ENCODE data around the gene BTBD9.
"Not testable (repeated sequence)": the region's sequence is repeated elsewhere in the genome, so short reads cannot be mapped to it uniquely, and the experiment has no call there.

BTBD9 gene

GRCh38 chr6:38429546-38429945, 210.2 kb downstream of the BTBD9 start:
- DNase-seq (ENCODE audit: low spot score), result no peak

DNA sequence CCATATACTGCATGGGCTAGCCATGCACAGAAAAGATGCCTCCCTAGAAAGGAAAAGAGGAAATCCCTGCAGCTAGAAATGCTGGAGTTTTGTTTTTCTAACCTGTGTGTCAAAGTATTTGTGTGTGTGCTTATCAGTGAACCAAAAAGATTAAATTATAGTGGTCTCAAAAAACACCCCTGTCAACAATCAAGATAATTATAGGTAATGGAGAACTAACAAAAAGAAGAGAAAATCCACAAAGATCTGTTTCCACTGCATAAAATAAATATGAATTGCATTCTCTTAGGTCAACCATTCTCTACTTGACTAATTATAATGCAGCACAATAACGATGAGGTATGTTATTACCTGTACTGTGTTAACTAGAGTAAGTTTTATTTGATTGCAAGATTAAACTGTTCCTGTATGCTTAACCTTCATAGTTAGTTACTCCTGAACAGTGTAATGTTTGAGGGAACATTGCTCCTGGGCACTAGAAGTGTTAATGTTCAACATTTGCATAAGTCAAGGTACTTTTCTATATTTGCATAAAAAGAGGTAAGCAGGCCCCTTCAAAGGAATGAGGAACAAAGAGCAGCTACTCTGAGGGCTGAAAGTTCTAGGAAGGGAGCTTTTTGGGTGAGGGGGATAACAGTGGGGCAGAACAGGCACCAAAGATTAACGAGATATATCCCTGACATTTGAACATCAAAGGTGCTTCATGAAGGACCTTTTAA, 212.1 kb downstream of the BTBD9 start:
- no peak for DNase-seq (ENCODE audit: low spot score)

- not testable (repeated sequence) for DNase-seq (ENCODE audit: low spot score)
These were observed 213.8 kb downstream of the BTBD9 start for GRCh38 chr6:38425788-38426488.

DNA sequence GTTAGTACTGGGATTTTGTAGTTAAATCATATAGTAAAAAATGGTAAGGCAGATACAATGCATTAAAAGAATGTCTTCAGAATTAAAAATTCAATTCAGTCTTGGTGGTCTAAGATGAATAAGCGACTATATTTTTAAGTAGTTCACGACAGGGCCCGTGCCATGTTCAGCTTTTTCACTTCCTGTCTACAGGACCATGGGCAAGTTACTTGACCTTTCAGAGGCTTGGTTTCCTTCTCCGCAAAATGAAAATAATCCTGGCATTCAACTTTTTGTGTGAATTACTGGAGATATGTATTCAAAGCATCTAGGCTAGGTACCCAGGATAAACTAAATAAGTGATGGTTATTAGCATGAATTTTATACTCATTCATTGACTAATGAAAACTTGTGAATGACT, 216.0 kb downstream of the BTBD9 start:
- no peak for DNase-seq (ENCODE audit: low spot score)

DNA sequence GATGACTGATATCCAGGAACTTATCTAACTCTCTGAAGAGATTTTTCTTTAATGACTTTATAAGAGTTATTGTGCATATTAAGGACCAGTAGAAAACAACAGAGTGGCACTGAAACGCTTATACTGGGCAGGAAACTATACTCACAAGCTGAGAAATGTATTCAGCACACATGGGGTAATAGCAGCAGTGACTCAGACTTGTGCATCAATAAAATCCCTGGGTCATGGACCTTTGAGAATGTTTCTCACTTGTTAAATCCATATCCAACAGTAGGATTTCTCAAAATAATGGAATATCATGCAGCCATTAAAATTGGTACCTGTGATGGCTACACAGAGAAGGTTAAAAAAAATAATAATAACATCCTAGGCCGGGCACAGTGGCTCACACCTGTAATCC, 219.5 kb downstream of the BTBD9 start:
- DNase-seq (ENCODE audit: low spot score), result no peak

DNA sequence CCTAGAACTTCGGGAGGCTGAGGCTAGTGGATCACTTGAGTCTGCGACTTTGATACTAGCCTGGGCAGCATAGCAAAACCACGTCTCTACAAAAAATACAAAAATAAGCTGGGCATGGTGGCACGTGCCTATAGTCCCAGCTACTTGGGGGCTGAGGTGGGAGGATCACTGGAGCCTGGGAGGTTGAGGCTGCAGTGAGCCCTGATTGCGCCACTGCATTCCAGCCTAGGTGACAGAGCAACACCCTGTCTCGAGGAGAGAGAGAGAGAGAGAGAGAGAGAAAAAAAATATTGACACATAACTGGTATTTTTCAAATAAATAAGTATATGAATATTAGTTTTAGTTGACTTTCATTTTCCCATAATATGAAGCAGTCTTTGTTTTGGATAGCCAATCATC, 222.2 kb downstream of the BTBD9 start:
- no peak for DNase-seq (ENCODE audit: low spot score)

GRCh38 chr6:38415231-38416005, 224.3 kb downstream of the BTBD9 start:
- no peak for DNase-seq (ENCODE audit: low spot score)

- DNase-seq (ENCODE audit: low spot score), result no peak
These were observed 226.5 kb downstream of the BTBD9 start for GRCh38 chr6:38413102-38413800.

GRCh38 chr6:38407192-38407591, 232.5 kb downstream of the BTBD9 start:
- no peak for DNase-seq (ENCODE audit: low spot score)

DNA sequence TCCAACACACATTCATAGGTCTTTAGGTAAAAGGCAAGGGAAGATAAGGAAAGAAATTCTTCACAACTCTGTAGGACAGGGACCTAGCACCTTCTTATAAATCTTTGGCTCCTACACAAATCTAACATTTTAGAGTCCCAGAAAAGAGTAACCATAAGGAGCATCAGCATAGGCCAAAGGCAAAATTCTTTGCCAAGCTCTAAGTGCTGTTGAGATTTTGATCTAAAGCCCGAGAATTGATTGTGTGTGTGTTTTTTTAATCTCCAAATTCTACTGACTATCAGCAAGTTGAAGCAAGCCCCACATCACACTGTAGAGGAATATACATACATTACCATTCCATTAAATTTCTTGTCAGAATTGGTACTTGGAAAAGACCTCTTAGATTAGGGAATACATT, 233.6 kb downstream of the BTBD9 start:
- no peak for DNase-seq (ENCODE audit: low spot score)

DNA sequence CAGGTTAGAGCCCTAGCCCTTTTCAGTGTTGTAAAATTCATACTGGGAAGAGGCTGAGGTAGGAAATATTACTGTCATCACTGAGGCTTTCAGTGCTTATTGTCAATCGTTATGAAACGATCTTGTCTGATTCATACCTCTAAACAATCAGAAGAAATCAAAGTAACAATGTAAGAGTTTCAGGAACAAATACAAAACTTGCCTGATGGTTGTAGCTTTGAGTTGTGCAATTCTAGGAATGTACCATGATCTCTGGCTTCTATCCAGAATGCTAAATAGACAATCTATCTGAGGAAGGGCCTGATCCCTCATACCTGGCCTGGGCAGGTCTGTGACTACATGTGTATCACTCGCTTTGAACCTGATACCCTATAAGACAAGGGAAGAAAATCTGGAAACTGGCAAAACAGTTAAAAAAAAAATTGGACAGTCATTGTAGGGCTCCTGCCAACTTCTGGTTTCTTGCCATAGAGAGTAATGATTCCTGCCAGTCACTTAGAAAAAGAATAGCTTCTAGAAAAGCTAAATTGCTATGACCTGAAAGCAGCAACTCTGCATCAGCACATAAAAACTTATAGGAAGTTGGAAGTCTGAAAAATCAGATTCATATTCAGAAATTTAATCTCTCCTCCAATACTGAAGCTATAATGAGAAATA, 234.7 kb downstream of the BTBD9 start:
- DNase-seq (ENCODE audit: low spot score), result no peak

DNA sequence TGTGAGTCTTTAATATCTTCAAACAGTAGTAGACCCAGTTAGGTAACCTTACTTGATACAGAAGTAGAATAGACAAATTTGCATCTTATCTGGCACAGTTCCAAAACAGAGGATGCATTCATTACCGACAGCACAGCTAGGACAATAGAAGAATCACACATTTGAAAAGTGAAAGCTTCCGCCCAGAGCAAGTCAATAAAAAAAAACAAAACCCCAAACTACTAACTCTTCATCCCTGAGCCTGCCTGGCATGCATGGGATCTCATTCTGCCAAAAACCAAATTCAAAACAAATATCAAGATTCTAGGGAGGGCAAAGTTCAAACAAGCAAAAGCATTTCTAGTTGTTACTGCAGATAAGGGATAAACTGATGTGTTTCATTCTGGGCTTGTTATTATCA, 235.4 kb downstream of the BTBD9 start:
- DNase-seq (ENCODE audit: low spot score), result no peak

GRCh38 chr6:38403548-38403947, 236.2 kb downstream of the BTBD9 start:
- no peak for DNase-seq (ENCODE audit: low spot score)

GRCh38 chr6:38400764-38401163, 239.0 kb downstream of the BTBD9 start:
- DNase-seq (ENCODE audit: low spot score), result no peak

DNA sequence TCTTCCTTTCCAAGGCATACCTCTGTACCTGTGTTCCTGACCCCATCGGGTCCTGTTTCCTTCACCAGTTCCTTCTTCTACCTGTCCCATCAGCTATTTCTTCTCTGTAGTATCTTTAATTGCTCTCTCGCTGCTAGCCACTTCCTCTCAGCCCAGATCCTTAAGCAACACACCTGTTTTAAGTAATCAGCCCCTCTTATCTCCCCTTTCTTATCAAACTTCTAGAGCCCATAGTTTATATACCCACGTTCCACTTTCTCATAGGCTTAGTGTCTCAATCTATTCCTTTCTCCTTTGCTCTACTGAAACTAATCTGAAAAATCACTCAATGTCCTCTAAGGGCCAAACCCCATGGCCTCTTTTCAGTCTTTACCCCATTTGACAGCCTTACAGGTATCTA, 239.6 kb downstream of the BTBD9 start:
- DNase-seq (ENCODE audit: low spot score), result no peak

DNA sequence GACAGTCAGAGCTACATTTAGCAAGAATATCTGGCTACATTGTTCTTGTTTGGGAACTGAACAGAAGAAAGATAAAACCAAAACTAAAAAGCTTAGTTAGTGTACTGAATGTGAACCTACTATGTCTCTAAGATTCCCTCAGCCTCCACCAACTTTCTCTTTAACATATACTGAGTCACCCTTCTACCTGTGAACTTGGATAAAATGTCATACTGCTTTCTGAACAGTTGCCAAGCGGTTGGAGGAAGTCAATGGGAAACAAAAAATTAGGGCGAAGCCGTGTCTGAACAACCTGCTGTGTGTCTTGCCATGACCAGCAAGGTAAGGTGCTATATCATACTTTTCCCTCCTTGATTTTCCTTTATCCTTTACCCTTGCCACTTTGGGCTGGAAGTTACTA, 243.5 kb downstream of the BTBD9 start:
- no peak for DNase-seq (ENCODE audit: low spot score)

DNA sequence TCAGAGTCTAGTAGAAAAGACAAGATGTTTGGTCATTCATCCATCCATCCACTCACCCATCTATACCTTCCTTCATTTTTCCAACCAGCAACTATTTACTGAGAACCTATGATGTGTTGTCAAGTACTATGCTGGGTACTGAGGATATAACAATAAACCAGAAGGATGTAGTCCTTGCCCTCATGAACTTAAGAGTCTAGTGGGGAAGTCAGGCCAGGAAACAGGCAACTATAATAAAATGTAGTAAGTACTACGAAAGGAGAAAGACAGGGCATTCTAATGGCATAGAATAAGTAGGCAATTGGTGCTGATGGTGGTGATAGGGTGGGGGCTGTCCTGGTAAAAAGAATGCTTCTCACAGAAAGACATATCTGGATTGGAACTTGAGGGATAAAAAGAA, 245.7 kb downstream of the BTBD9 start:
- DNase-seq (ENCODE audit: low spot score), result no peak

- DNase-seq (ENCODE audit: low spot score), result no peak
These were observed 247.8 kb downstream of the BTBD9 start for GRCh38 chr6:38391626-38392579.

DNA sequence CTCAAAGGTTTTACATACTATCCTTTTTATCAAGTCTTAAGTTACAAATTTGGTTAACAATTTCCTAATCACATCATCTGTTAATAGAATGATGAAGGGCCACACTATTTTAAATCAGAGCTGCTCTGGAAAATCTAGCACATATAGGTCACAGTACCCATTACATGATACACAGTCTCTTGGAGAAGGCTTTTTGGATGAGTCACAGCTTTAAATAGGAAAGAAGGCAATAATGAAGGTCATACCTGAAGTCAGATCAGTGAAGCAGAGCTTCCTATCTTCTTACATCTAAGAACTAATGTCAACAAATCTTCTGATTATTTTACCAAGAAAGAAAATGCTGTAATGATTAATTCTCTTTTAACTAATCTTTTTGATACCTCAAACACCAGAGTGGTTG, 248.5 kb downstream of the BTBD9 start:
- DNase-seq (ENCODE audit: low spot score), result no peak

DNA sequence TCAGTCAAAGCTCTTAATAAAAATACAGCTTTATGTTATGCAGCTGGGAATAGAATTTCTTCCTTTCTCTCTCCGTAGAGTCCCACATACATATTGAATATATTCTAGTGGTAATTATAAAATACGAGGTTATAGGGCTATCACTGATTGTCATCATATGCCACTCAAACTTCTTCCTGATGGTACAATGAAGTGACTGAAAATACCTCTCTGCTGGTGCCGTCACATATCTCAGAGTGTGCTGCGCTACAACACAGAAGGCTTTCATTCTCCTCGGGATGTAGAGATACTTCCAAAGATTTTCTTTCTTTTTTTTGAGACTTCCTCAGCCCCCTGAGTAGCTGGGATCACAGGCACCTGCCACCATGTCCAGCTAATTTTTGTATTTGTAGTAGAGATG, 249.9 kb downstream of the BTBD9 start:
- DNase-seq (ENCODE audit: low spot score), result no peak

GRCh38 chr6:38387971-38388370, 251.8 kb downstream of the BTBD9 start:
- no peak for DNase-seq (ENCODE audit: low spot score)

Measured in hematopoietic multipotent progenitor cell treated with erythropoietin and hydrocortisone succinate and interleukin-3 and kit ligand, for 17 days (in vitro differentiated cells).